Heart left ventricle (tissue), 16 donors: Measurements from ENCODE around the gene ZNF474. TPM values are rescaled to one million over a fixed set of nuclear protein-coding genes. Genes with fewer than 3 reads are reported as not detected.

Source experiments
- ATAC-seq, 4 donors: fragments of 200-7000 bp; cut with Tn5 transposase; one replicate each; pipeline ENCODE4 v1.9.1; 2020 to 2022; ENCODE audit warnings: moderate library complexity in 4 of 4, mild to moderate bottlenecking in 3 of 4, moderate number of reproducible peaks in 1 of 4
- DNase-seq, 5 donors: peaks; one replicate each; pipeline ENCODE4 v3.0.0-alpha.2; 2020
- H3K27ac ChIP-seq, 12 donors: fragments of 200-600 bp; sonication (generic) in 4 of 12; one replicate each; pipeline versions ENCODE4 v1.5.0 to v1.8.0; 2016 to 2022; ENCODE audit warnings: mild to moderate bottlenecking in 2 of 12
- H3K27me3 ChIP-seq, 9 donors: fragments of 200-600 bp; sonication (generic) in 2 of 9; one replicate each; pipeline versions ENCODE4 v1.5.1 to v1.8.0; 2016 to 2022; ENCODE audit warnings: mild to moderate bottlenecking in 3 of 9
- H3K36me3 ChIP-seq, 9 donors: fragments of 200-600 bp; sonication (generic) in 2 of 9; one replicate each; pipeline versions ENCODE4 v1.5.0 to v1.8.0; 2018 to 2022; ENCODE audit warnings: mild to moderate bottlenecking in 2 of 9
- H3K4me1 ChIP-seq, 12 donors: fragments of 200-600 bp; sonication (generic) in 4 of 12; one replicate each; pipeline versions ENCODE4 v1.5.0 to v1.8.0; 2016 to 2022; ENCODE audit warnings: mild to moderate bottlenecking in 3 of 12
- H3K4me3 ChIP-seq, 12 donors: fragments of 200-600 bp; sonication (generic) in 4 of 12; one replicate each; pipeline versions ENCODE4 v1.5.0 to v1.8.0; 2017 to 2022; ENCODE audit warnings: mild to moderate bottlenecking in 9 of 12, moderate library complexity in 4 of 12
- H3K9me3 ChIP-seq, 12 donors: fragments of 200-600 bp; sonication (generic) in 4 of 12; one replicate each; pipeline versions ENCODE4 v1.5.0 to v1.8.0; 2016 to 2022; ENCODE audit warnings: mild to moderate bottlenecking in 1 of 12
- CTCF ChIP-seq, 12 donors: fragments of 200-600 bp; sonication (generic) in 4 of 12; IDR thresholded peaks; one replicate each; pipeline versions ENCODE4 v1.5.0 to v1.8.0; 2018 to 2022; ENCODE audit warnings: antibody characterized with exemption in 12 of 12, mild to moderate bottlenecking in 5 of 12
- POLR2A ChIP-seq, 2 donors: fragments of 450-650 bp; IDR thresholded peaks; one replicate each; pipeline ENCODE4 v1.6.1; 2017; ENCODE audit warnings: antibody characterized with exemption in 2 of 2, mild to moderate bottlenecking in 2 of 2, moderate library complexity in 2 of 2
- WGBS, 4 donors: extraction: QIAGEN DNeasy Blood & Tissue Kit in 2 of 4; methylation state at CpG; one replicate each; pipeline versions ENCODE4 v1.1.5 to v1.1.7; 2013 to 2018; 5-methylcytosine and 5-hydroxymethylcytosine counted together
- intact Hi-C, 10 donors: fragments of 100-400 bp; cut with DNase I; formaldehyde crosslinking; loops; one replicate each; pipeline versions ENCODE4 v1.11.1 to v1.14.2; 2022
- polyA plus RNA-seq, 2 donors: library from polyadenylated mRNA; stranded (reverse); fragments of 200-250 nt; gene quantifications; one replicate each; pipeline ENCODE4 v1.2.3, GENCODE V29; 2013
- total RNA-seq, 9 donors: library from RNA; depleted of rRNA in 2 of 9; stranded (reverse); fragments of >200 nt in 2 of 9; fragmentation: NEBNext Ultra II Directional in 3 of 9; extraction: Animal tissue kit (Norgen Biotek cat#: 25700) in 3 of 9; gene quantifications; one replicate each; pipeline versions ENCODE4 v1.1.0 to v1.2.4, GENCODE V29; 2016 to 2023
- donor health status: ischemic (EF 13 %, LVEDD 7.1; RV severe dilation, severe dysfunction).
- donor health status: healthy with polysubstance abuse.
- donor health status: DM: no; HTN: yes; CAD: no.
- donor health status: DM: no; HTN: no; CAD: no.
- donor health status: ischemic (EF 25% LVEDD 6.9; RV normal size, moderate dysfunction).
- donor health status: ischemic (EF 25% LVEDD 5.7; RV mildly dilated, moderate dysfunction).
- donor health status: healthy.
- donor health status: DM: yes; HTN: yes; CAD: no.
- donor health status: ischemic (EF 35%, LVEDD 5.7; RV mildly dilated, moderate dysfunction).
- donor health status: nonischemic (EF 11% LVEDD 7.7; RV severe dilation, severe dysfunction).
- donor health status: DM: yes; HTN: yes; CAD: no.
- donor health status: PGD.
- donor health status: ischemic (EF 29% LVEDD 5.4; RV normal size, mild dysfunction).
- donor health status: nonischemic (EF 23%, LVEDD 6.1; RV moderate dilation, normal function).

ZNF474 gene
- total and polyA plus RNA-seq, 11 donors: 0.03 to 0.25 (median 0.16) TPM; not detected in 6

- no peak overlapping the region for H3K27ac ChIP-seq
- ATAC-seq (no peak), DNase-seq (no peak)
- H3K27me3 ChIP-seq: no peaks in the 10 kb centered on the region
- WGBS, 4 donors: 89 to 97% (median 94%) methylated on average over 1 of the region's 1 CpG
- TF ChIP-seq POLR2A (IDR thresholded peaks at IDR 0.05) (no peak), CTCF (IDR thresholded peaks at IDR 0.05) (no peak)
- intact Hi-C loops: no loop called here
- H3K36me3 ChIP-seq: no peaks in the 10 kb centered on the region
- H3K9me3 ChIP-seq: no peaks in the 10 kb centered on the region
- no peaks in the 10 kb centered on the region for H3K4me1 ChIP-seq
- no peak overlapping the region for H3K4me3 ChIP-seq
These were observed 12.4 kb downstream of the ZNF474 start for GRCh38 chr5:122141751-122142150.

GRCh38 chr5:122142480-122143164 lies 13.3 kb downstream of the ZNF474 start:
- ATAC-seq (no peak), DNase-seq (no peak)
- H3K4me1 ChIP-seq: no peaks in the 10 kb centered on the region
- no peaks in the 10 kb centered on the region for H3K36me3 ChIP-seq
- TF ChIP-seq CTCF (IDR thresholded peaks at IDR 0.05) (no peak), POLR2A (IDR thresholded peaks at IDR 0.05) (no peak)
- intact Hi-C loops: no loop called here
- no peaks in the 10 kb centered on the region for H3K27me3 ChIP-seq
- no peak overlapping the region for H3K4me3 ChIP-seq
- no peaks in the 10 kb centered on the region for H3K9me3 ChIP-seq
- WGBS, 4 donors: 82 to 86% (median 84%) methylated on average over 6 of the region's 6 CpGs
- H3K27ac ChIP-seq: no peak overlapping the region

GRCh38 chr5:122144236-122144635 lies 14.9 kb downstream of the ZNF474 start:
- DNase-seq: no peak
- no peak for TF ChIP-seq POLR2A (IDR thresholded peaks at IDR 0.05)
- no peak for TF ChIP-seq CTCF (IDR thresholded peaks at IDR 0.05)
- H3K9me3 ChIP-seq: no peaks in the 10 kb centered on the region
- H3K4me1 ChIP-seq: no peaks in the 10 kb centered on the region
- no peak overlapping the region for H3K4me3 ChIP-seq
- WGBS, 4 donors: 93 to 96% (median 93%) methylated on average over 1 of the region's 1 CpG
- no peaks in the 10 kb centered on the region for H3K27me3 ChIP-seq
- ATAC-seq: no peak
- H3K36me3 ChIP-seq: no peaks in the 10 kb centered on the region
- H3K27ac ChIP-seq: no peak overlapping the region
- intact Hi-C loops: no loop called here

- 78 to 94% (median 87%) methylated on average over 1 of the region's 1 CpG for WGBS, 4 donors
- intact Hi-C loops: no loop called here
- no peak for ATAC-seq
These were observed 16.6 kb downstream of the ZNF474 start for GRCh38 chr5:122145906-122146305.

More at GRCh38 chr5:122145906-122146305, 16.6 kb downstream of the ZNF474 start:
- no peaks in the 10 kb centered on the region for H3K36me3 ChIP-seq
- no peak overlapping the region for H3K4me3 ChIP-seq
- H3K27ac ChIP-seq: no peak overlapping the region
- no peaks in the 10 kb centered on the region for H3K27me3 ChIP-seq
- H3K4me1 ChIP-seq: no peaks in the 10 kb centered on the region
- TF ChIP-seq POLR2A (IDR thresholded peaks at IDR 0.05): no peak
- TF ChIP-seq CTCF (IDR thresholded peaks at IDR 0.05): no peak
- no peak for DNase-seq
- H3K9me3 ChIP-seq: no peaks in the 10 kb centered on the region
